HCT116 (cell line): ENCODE results near the gene ERGIC3.

Experiments used
- CBX3 ChIP-seq: IDR thresholded peaks from 2 replicates; pipeline ENCODE4 v1.6.1; 2012; ENCODE audit warnings: low read depth
- EZH2 ChIP-seq: fragments of 200-600 bp; sonication (generic); IDR thresholded peaks from 2 replicates; pipeline ENCODE4 v1.6.1; 2017; ENCODE audit warnings: antibody characterized with exemption, mixed run types
- FOSL1 ChIP-seq: IDR thresholded peaks from 2 replicates; pipeline ENCODE4 v1.6.1; 2012; ENCODE audit warnings: low read depth
- JUND ChIP-seq: IDR thresholded peaks from 2 replicates; pipeline ENCODE4 v1.6.1; 2012
- RAD21 ChIP-seq: IDR thresholded peaks from 2 replicates; pipeline ENCODE4 v1.6.1; 2012; ENCODE audit warnings: low read depth, mild to moderate bottlenecking
- SP1 ChIP-seq: IDR thresholded peaks from 2 replicates; pipeline ENCODE4 v1.6.1; 2012; ENCODE audit warnings: low read depth
- ZFX ChIP-seq: fragments of 450-650 bp; IDR thresholded peaks from 2 replicates; pipeline ENCODE4 v1.6.1; 2017
- TF ChIP-seq, protein P1 (sequence below): IDR thresholded peaks from 2 replicates; pipeline ENCODE4 v1.6.1; 2012
- TF ChIP-seq, protein P2 (sequence below), 3 experiments: fragments of 200-600 bp in 1 of 3; sonication (generic) in 1 of 3; IDR thresholded peaks in 2 of 3; conservative IDR thresholded peaks in 1 of 3; 2 replicates each; pipeline ENCODE4 v1.5.1; 2012 to 2017; ENCODE audit warnings: low read depth in 2 of 3, low read length in 2 of 3, antibody characterized with exemption in 1 of 3, borderline replicate concordance in 1 of 3, control low read depth in 1 of 3, mild to moderate bottlenecking in 1 of 3, mixed read lengths in 1 of 3, mixed run types in 1 of 3, moderate library complexity in 1 of 3; ENCODE audit not compliant: insufficient read depth in 1 of 3
- TF ChIP-seq, protein P3 (sequence below): IDR thresholded peaks from 2 replicates; pipeline ENCODE4 v1.6.1; 2012
- TF ChIP-seq, protein P4 (sequence below): IDR thresholded peaks from 2 replicates; pipeline ENCODE4 v1.6.1; 2012; ENCODE audit warnings: low read depth

DNA sequence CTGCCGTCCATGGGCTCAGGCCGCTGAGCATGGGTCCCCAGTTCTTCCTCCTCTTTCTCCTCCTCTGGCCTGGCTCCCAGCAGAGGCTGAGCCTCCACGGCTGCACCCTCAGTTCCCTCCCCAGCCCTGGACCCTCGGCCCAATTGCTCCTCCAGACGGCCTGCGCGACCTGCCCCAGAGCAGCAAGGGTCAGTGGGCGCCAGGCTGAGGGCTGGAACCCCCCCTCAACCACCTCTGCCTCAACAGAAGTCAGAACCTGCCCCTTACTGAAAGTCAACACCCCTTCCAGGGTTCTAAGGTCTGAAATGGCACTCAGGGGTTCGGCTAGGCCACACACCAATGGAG is 57.9 kb downstream of the ERGIC3 start:
- TF ChIP-seq JUND (no peak), ZFX (no peak), CBX3 (no peak), RAD21 (no peak), SP1 (no peak), FOSL1 (no peak), EZH2 (no peak)
- TF ChIP-seq, protein P1, sequence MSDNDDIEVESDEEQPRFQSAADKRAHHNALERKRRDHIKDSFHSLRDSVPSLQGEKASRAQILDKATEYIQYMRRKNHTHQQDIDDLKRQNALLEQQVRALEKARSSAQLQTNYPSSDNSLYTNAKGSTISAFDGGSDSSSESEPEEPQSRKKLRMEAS: no peak
- TF ChIP-seq, protein P2, sequence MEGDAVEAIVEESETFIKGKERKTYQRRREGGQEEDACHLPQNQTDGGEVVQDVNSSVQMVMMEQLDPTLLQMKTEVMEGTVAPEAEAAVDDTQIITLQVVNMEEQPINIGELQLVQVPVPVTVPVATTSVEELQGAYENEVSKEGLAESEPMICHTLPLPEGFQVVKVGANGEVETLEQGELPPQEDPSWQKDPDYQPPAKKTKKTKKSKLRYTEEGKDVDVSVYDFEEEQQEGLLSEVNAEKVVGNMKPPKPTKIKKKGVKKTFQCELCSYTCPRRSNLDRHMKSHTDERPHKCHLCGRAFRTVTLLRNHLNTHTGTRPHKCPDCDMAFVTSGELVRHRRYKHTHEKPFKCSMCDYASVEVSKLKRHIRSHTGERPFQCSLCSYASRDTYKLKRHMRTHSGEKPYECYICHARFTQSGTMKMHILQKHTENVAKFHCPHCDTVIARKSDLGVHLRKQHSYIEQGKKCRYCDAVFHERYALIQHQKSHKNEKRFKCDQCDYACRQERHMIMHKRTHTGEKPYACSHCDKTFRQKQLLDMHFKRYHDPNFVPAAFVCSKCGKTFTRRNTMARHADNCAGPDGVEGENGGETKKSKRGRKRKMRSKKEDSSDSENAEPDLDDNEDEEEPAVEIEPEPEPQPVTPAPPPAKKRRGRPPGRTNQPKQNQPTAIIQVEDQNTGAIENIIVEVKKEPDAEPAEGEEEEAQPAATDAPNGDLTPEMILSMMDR (IDR thresholded peaks at IDR 0.05 in 2 of 3, conservative IDR thresholded peaks at IDR 0.05 in 1 of 3; ENCODE audit: borderline replicate concordance in 1 of 3, insufficient read depth in 1 of 3, low read depth in 2 of 3, low read length in 2 of 3): no peak
- TF ChIP-seq, protein P3, sequence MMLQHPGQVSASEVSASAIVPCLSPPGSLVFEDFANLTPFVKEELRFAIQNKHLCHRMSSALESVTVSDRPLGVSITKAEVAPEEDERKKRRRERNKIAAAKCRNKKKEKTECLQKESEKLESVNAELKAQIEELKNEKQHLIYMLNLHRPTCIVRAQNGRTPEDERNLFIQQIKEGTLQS: no peak
- TF ChIP-seq, protein P4, sequence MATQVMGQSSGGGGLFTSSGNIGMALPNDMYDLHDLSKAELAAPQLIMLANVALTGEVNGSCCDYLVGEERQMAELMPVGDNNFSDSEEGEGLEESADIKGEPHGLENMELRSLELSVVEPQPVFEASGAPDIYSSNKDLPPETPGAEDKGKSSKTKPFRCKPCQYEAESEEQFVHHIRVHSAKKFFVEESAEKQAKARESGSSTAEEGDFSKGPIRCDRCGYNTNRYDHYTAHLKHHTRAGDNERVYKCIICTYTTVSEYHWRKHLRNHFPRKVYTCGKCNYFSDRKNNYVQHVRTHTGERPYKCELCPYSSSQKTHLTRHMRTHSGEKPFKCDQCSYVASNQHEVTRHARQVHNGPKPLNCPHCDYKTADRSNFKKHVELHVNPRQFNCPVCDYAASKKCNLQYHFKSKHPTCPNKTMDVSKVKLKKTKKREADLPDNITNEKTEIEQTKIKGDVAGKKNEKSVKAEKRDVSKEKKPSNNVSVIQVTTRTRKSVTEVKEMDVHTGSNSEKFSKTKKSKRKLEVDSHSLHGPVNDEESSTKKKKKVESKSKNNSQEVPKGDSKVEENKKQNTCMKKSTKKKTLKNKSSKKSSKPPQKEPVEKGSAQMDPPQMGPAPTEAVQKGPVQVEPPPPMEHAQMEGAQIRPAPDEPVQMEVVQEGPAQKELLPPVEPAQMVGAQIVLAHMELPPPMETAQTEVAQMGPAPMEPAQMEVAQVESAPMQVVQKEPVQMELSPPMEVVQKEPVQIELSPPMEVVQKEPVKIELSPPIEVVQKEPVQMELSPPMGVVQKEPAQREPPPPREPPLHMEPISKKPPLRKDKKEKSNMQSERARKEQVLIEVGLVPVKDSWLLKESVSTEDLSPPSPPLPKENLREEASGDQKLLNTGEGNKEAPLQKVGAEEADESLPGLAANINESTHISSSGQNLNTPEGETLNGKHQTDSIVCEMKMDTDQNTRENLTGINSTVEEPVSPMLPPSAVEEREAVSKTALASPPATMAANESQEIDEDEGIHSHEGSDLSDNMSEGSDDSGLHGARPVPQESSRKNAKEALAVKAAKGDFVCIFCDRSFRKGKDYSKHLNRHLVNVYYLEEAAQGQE: no peak
